Upper lobe of left lung (tissue), 4 donors: ENCODE data around the gene EIF2B4.

Experiments used
- CTCF ChIP-seq, 6 experiments: fragments of 450-650 bp in 4 of 6; fragments of 200-600 bp in 2 of 6; sonication (generic) in 2 of 6; IDR thresholded peaks; one replicate each; pipeline ENCODE4 v1.5.1; 2016 to 2019; ENCODE audit warnings: antibody characterized with exemption in 6 of 6
- EP300 ChIP-seq, 4 donors: sonication (generic); formaldehyde crosslinking; IDR thresholded peaks; one replicate each; pipeline ENCODE4 v1.5.1; 2017; ENCODE audit warnings: antibody characterized with exemption in 4 of 4, control low read depth in 2 of 4
- POLR2A ChIP-seq, 4 donors: fragments of 450-650 bp; IDR thresholded peaks; one replicate each; pipeline ENCODE4 v1.5.1; 2016 to 2017; ENCODE audit warnings: antibody characterized with exemption in 4 of 4, mild to moderate bottlenecking in 2 of 4
- POLR2AphosphoS5 ChIP-seq, 2 donors: sonication (generic); formaldehyde crosslinking; IDR thresholded peaks; one replicate each; pipeline ENCODE4 v1.5.1; 2017; ENCODE audit warnings: antibody characterized with exemption in 2 of 2

DNA sequence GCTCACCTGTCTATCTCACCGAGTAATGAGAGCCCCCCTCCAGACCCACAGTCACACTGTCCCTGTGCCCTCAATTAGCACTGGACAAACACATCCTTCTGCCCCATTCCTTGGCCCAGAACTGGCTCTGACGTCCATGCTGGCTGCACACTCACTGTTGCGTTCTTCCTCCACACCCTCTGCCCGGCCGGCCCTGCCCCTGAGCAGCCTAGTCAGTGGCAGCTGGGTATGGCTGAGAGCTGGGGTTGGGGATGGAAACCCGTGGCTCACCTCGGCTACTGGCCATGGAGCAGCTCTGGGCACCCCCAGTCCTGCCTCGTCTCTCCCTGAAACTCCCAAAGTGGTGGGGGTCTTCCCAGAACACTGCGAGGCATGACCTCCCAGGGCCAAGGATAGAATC is 55.4 kb downstream of the EIF2B4 start:
- no peak for TF ChIP-seq CTCF (IDR thresholded peaks at IDR 0.05)
- no peak for TF ChIP-seq EP300 (IDR thresholded peaks at IDR 0.05)
- no peak for TF ChIP-seq POLR2A (IDR thresholded peaks at IDR 0.05)
- TF ChIP-seq POLR2AphosphoS5 (IDR thresholded peaks at IDR 0.05) = no peak
